HEK293 (cell line): ENCODE results near the gene PEPD.

Experiments used
- CTCF ChIA-PET: fragments of 350-600 bp; formaldehyde crosslinking; extraction: SDS; loops from one replicate; lab custom pipeline; 2021; ENCODE audit warnings: antibody characterized with exemption; lab: Yijun Ruan, JAX
- POLR2A ChIA-PET: fragments of 300-600 bp; formaldehyde crosslinking; extraction: SDS; loops from one replicate; lab custom pipeline; 2020; ENCODE audit warnings: antibody characterized with exemption, inconsistent platforms; lab: Yijun Ruan, JAX
- H3K27ac ChIP-seq: fragments of 200-500 bp; sonication (Bioruptor generic); 2 replicates; pipeline ENCODE4 v1.5.1; 2014; ENCODE audit warnings: low read depth, low read length, control low read depth, inconsistent platforms; ENCODE audit errors: extremely low read depth
- H3K36me3 ChIP-seq, 2 experiments: fragments of 200-500 bp in 1 of 2; sonication (Bioruptor generic) in 1 of 2; 1 replicate in 1 of 2; 2 replicates in 1 of 2; pipeline ENCODE4 v1.5.1; 2014 to 2017; ENCODE audit warnings: inconsistent platforms in 2 of 2, low read length in 2 of 2; ENCODE audit not compliant: control insufficient read depth in 2 of 2, insufficient read depth in 1 of 2
- H3K4me1 ChIP-seq: fragments of 200-500 bp; sonication (Bioruptor generic); 2 replicates; pipeline ENCODE4 v1.5.1; 2014; ENCODE audit warnings: mild to moderate bottlenecking, low read length, inconsistent platforms; ENCODE audit not compliant: control insufficient read depth, insufficient read depth
- H3K4me3 ChIP-seq: 2 replicates; pipeline ENCODE4 v1.5.1; 2011; ENCODE audit warnings: low read depth, mild to moderate bottlenecking, control low read depth, low read length, moderate library complexity
- H3K9me3 ChIP-seq: fragments of 200-500 bp; sonication (Bioruptor generic); 2 replicates; pipeline ENCODE4 v1.5.1; 2014; ENCODE audit warnings: low read depth, low read length, inconsistent platforms; ENCODE audit not compliant: control insufficient read depth, insufficient read depth
- EGR2 ChIP-seq: fragments of 450-650 bp; formaldehyde crosslinking; IDR thresholded peaks from 2 replicates; pipeline ENCODE4 v1.5.1; 2016; ENCODE audit warnings: low read depth, missing biosample characterization, missing genetic modification characterization
- GLI2 ChIP-seq: fragments of 450-650 bp; formaldehyde crosslinking; IDR thresholded peaks from 2 replicates; pipeline ENCODE4; 2017; ENCODE audit warnings: missing biosample characterization, missing genetic modification characterization, low read depth, borderline replicate concordance
- KLF16 ChIP-seq: fragments of 450-650 bp; formaldehyde crosslinking; IDR thresholded peaks from 2 replicates; pipeline ENCODE4 v1.5.1; 2017; ENCODE audit warnings: missing biosample characterization, missing genetic modification characterization
- KLF8 ChIP-seq: fragments of 450-650 bp; formaldehyde crosslinking; IDR thresholded peaks from 2 replicates; pipeline ENCODE4 v1.5.1; 2016; ENCODE audit warnings: missing biosample characterization, missing genetic modification characterization
- YY2 ChIP-seq: fragments of 450-650 bp; formaldehyde crosslinking; IDR thresholded peaks from 2 replicates; pipeline ENCODE4 v1.5.1; 2016; ENCODE audit warnings: missing biosample characterization, missing genetic modification characterization
- ZBTB10 ChIP-seq: fragments of 450-650 bp; formaldehyde crosslinking; IDR thresholded peaks from 2 replicates; pipeline ENCODE4 v1.5.1; 2016; ENCODE audit warnings: missing biosample characterization, missing genetic modification characterization
- ZBTB7A ChIP-seq: fragments of 450-650 bp; formaldehyde crosslinking; IDR thresholded peaks from 2 replicates; pipeline ENCODE4 v1.5.1; 2016; ENCODE audit warnings: low read depth, missing biosample characterization, missing genetic modification characterization
- ZEB2 ChIP-seq: fragments of 450-650 bp; formaldehyde crosslinking; IDR thresholded peaks from 2 replicates; pipeline ENCODE4 v1.5.1; 2016; ENCODE audit warnings: missing biosample characterization, missing genetic modification characterization
- ZFHX2 ChIP-seq: fragments of 450-650 bp; formaldehyde crosslinking; conservative IDR thresholded peaks from 2 replicates; pipeline ENCODE4 v1.5.1; 2016; ENCODE audit warnings: missing biosample characterization, missing genetic modification characterization
- ZFP41 ChIP-seq: fragments of 450-650 bp; formaldehyde crosslinking; IDR thresholded peaks from 2 replicates; pipeline ENCODE4 v1.5.1; 2016; ENCODE audit warnings: missing biosample characterization, missing genetic modification characterization, borderline replicate concordance
- ZNF112 ChIP-seq: fragments of 450-650 bp; formaldehyde crosslinking; IDR thresholded peaks from 2 replicates; pipeline ENCODE4 v1.5.0; 2017; ENCODE audit warnings: missing biosample characterization, missing genetic modification characterization
- ZNF121 ChIP-seq: fragments of 450-650 bp; formaldehyde crosslinking; IDR thresholded peaks from 2 replicates; pipeline ENCODE4 v1.5.1; 2016; ENCODE audit warnings: missing biosample characterization, missing genetic modification characterization
- ZNF133 ChIP-seq: fragments of 450-650 bp; formaldehyde crosslinking; IDR thresholded peaks from 2 replicates; pipeline ENCODE4 v1.5.1; 2016; ENCODE audit warnings: missing biosample characterization, missing genetic modification characterization
- ZNF146 ChIP-seq: fragments of 450-650 bp; formaldehyde crosslinking; IDR thresholded peaks from 2 replicates; pipeline ENCODE4 v1.5.1; 2016; ENCODE audit warnings: missing biosample characterization, missing genetic modification characterization
- ZNF175 ChIP-seq: fragments of 450-650 bp; formaldehyde crosslinking; IDR thresholded peaks from 2 replicates; pipeline ENCODE4 v1.5.1; 2016; ENCODE audit warnings: missing biosample characterization, missing genetic modification characterization
- ZNF292 ChIP-seq: fragments of 450-650 bp; formaldehyde crosslinking; IDR thresholded peaks from 2 replicates; pipeline ENCODE4 v1.5.1; 2016; ENCODE audit warnings: low read depth, missing biosample characterization, missing genetic modification characterization, borderline replicate concordance
- ZNF341 ChIP-seq: fragments of 450-650 bp; formaldehyde crosslinking; IDR thresholded peaks from 2 replicates; pipeline ENCODE4; 2016; ENCODE audit warnings: low read depth, missing biosample characterization, missing genetic modification characterization
- ZNF350 ChIP-seq: fragments of 450-650 bp; formaldehyde crosslinking; IDR thresholded peaks from 2 replicates; pipeline ENCODE4 v1.5.0; 2017; ENCODE audit warnings: missing biosample characterization, mild to moderate bottlenecking, missing genetic modification characterization
- ZNF391 ChIP-seq: fragments of 450-650 bp; formaldehyde crosslinking; IDR thresholded peaks from 2 replicates; pipeline ENCODE4 v1.5.1; 2016; ENCODE audit warnings: low read depth, missing biosample characterization, missing genetic modification characterization, borderline replicate concordance
- ZNF639 ChIP-seq: fragments of 450-650 bp; formaldehyde crosslinking; IDR thresholded peaks from 2 replicates; pipeline ENCODE4 v1.5.1; 2016; ENCODE audit warnings: missing biosample characterization, missing genetic modification characterization
- ZNF791 ChIP-seq: fragments of 450-650 bp; formaldehyde crosslinking; IDR thresholded peaks from 2 replicates; pipeline ENCODE4 v1.5.1; 2016; ENCODE audit warnings: missing biosample characterization, missing genetic modification characterization
- ZSCAN5A ChIP-seq: fragments of 450-650 bp; formaldehyde crosslinking; IDR thresholded peaks from 2 replicates; pipeline ENCODE4 v1.5.1; 2016; ENCODE audit warnings: missing biosample characterization, missing genetic modification characterization
- TF ChIP-seq, protein P1 (sequence below): fragments of 450-650 bp; formaldehyde crosslinking; IDR thresholded peaks from 2 replicates; pipeline ENCODE4 v1.5.1; 2016; ENCODE audit warnings: missing biosample characterization, missing genetic modification characterization
- TF ChIP-seq, protein P2 (sequence below): fragments of 450-650 bp; formaldehyde crosslinking; IDR thresholded peaks from 2 replicates; pipeline ENCODE4 v1.5.1; 2017; ENCODE audit warnings: missing biosample characterization, missing genetic modification characterization

Gene PEPD

DNA sequence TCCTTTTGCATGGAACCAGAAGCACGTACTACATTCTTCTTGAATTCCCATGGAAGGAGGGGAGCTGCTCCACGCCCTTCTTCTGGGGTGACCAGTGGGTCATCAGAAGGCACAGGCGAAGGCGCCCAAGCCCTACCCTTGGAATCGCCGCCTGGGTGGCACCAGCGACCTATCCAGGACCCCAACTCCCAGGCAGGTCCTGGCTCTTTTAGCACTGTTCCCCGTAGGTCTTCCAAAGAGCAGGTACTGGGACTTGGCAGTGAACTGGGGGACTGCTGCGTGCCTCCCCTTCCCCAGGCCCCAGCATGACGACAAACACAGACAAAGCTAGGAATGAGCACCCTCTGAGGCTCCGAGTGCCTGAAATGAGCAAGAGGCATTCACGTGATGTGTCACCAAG, 103.1 kb downstream of the PEPD start (continued):
- TF ChIP-seq, protein P1, sequence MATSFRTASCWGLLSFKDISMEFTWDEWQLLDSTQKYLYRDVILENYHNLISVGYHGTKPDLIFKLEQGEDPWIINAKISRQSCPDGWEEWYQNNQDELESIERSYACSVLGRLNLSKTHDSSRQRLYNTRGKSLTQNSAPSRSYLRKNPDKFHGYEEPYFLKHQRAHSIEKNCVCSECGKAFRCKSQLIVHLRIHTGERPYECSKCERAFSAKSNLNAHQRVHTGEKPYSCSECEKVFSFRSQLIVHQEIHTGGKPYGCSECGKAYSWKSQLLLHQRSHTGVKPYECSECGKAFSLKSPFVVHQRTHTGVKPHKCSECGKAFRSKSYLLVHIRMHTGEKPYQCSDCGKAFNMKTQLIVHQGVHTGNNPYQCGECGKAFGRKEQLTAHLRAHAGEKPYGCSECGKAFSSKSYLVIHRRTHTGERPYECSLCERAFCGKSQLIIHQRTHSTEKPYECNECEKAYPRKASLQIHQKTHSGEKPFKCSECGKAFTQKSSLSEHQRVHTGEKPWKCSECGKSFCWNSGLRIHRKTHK (tag by site-specific recombination) = no peak
- TF ChIP-seq ZNF175 (tag by site-specific recombination) (no peak), ZNF112 (tag by site-specific recombination) (no peak)
- TF ChIP-seq, protein P2, sequence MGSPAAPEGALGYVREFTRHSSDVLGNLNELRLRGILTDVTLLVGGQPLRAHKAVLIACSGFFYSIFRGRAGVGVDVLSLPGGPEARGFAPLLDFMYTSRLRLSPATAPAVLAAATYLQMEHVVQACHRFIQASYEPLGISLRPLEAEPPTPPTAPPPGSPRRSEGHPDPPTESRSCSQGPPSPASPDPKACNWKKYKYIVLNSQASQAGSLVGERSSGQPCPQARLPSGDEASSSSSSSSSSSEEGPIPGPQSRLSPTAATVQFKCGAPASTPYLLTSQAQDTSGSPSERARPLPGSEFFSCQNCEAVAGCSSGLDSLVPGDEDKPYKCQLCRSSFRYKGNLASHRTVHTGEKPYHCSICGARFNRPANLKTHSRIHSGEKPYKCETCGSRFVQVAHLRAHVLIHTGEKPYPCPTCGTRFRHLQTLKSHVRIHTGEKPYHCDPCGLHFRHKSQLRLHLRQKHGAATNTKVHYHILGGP (tag by site-specific recombination) = no peak

GRCh38 chr19:33417751-33418150, 103.8 kb downstream of the PEPD start:
- Histone ChIP-seq H3K36me3 (no peaks in the 10 kb centered on the region; a peak in 1 of 3 replicates), H3K27ac (no peak overlapping the region), H3K4me1 (peaks cover 7% of the 10 kb centered on the region), H3K4me3 (no peak overlapping the region), H3K9me3 (no peaks in the 10 kb centered on the region)
- POLR2A ChIA-PET = interaction anchor here (0.6 kb wide), 1 partner anchor 49 kb away, joined by 3 read pairs; no protein-coding TSS in a partner anchor
- CTCF ChIA-PET = interaction anchor here (0.6 to 16.3 kb wide), 16 partner anchors 11 to 679 kb away, joined by 3 to 272 read pairs (median 7); partner anchors contain the start of gene PEPD
- TF ChIP-seq GLI2 (no peak), ZEB2 (tag by site-specific recombination) (no peak), ZBTB7A (tag by site-specific recombination) (no peak), ZNF391 (tag by site-specific recombination) (no peak), ZFHX2 (0 out of 2 replicates have a peak, but pooled peaks have one; percentile 13), ZNF146 (no peak), ZNF133 (no peak), KLF16 (tag by site-specific recombination) (no peak), ZNF121 (tag by site-specific recombination) (no peak), EGR2 (tag by site-specific recombination) (peak; percentile 21; the same call in 1 of the 2 replicates), ZNF791 (tag by site-specific recombination) (no peak), YY2 (tag by site-specific recombination) (no peak)

DNA sequence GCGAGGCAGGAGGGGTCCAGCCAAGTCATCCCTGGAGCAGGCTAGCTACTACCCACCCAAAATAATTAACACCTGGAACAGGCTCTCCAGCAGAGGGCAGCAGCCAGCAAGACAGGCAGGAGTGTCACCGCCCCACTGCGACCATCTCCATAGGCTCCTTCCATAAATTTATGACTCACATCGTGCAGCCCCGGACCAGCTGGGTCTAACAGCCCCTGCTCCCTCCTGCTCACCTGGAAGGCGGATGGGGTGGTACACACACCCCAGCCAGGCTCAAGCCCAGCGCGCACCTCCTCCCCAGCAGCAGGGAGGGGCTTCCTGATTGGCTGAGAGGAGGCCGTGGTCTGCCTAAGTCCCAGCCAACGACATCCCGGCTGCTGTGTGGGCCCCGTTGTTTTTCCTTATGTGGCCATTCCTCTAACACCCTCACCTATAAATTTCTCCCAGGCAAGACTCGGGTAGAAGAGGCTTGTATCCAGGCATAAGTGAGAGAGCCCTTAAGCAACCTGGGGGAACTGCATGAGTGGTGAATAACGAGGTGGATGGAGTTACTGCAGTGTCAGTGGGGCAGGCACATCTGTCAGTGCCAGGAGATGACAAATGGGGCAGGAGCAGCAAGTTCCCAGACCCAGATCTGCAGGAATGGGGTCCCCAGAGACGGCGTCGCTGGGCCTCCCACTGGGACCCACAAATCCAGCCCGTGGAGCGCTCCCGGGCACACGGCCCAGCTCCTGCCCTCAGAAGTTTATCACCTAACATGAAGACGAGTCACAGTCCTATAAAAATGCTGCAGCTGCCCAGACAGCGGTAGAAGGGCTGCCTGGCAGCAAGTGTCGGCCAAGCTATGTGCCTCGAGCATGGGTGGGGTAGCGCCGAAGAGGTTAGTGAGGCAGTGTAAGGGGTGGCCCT, 105.0 kb downstream of the PEPD start:
- CTCF ChIA-PET = interaction anchor here (0.5 to 16.3 kb wide), 87 partner anchors 8 to 1296 kb away, joined by 3 to 272 read pairs (median 4); partner anchors contain the start of genes KCTD15 and SLC7A10
- Histone ChIP-seq H3K4me3 (no peak overlapping the region), H3K27ac (peak overlapping the region; percentile 49; the same call in 1 of the 2 replicates), H3K36me3 (no peaks in the 10 kb centered on the region), H3K4me1 (peaks cover 7% of the 10 kb centered on the region), H3K9me3 (no peaks in the 10 kb centered on the region)
- POLR2A ChIA-PET = interaction anchor here (0.8 to 1.3 kb wide), 4 partner anchors 19 to 355 kb away, joined by 3 read pairs; partner anchors contain the start of gene CEBPA
- TF ChIP-seq ZNF639 (tag by site-specific recombination) = peak; percentile 77
- no peak for TF ChIP-seq ZSCAN5A (tag by site-specific recombination)
- TF ChIP-seq ZNF350 = no peak
- TF ChIP-seq ZNF341 (tag by site-specific recombination) = peak; percentile 86
- no peak for TF ChIP-seq ZBTB10 (tag by site-specific recombination)
- TF ChIP-seq ZNF292 (tag by site-specific recombination) = no peak
- TF ChIP-seq GLI2 = no peak
- TF ChIP-seq KLF8 (tag by site-specific recombination) = peak; percentile 92
- TF ChIP-seq ZFP41 (tag by site-specific recombination) = no peak
